NCI-H2196 treated with DMSO at 0.1 percent for 48 hours (cell line): ENCODE measurements around the gene FMOD.
"Not testable (repeated sequence)": the region's sequence is repeated elsewhere in the genome, so short reads cannot be mapped to it uniquely, and the experiment has no call there.

Source experiments
- DNase-seq: peaks from one replicate; lab custom pipeline; 2025; ENCODE audit not compliant: unreplicated experiment; lab: John Stamatoyannopoulos, UW

Gene FMOD

DNA sequence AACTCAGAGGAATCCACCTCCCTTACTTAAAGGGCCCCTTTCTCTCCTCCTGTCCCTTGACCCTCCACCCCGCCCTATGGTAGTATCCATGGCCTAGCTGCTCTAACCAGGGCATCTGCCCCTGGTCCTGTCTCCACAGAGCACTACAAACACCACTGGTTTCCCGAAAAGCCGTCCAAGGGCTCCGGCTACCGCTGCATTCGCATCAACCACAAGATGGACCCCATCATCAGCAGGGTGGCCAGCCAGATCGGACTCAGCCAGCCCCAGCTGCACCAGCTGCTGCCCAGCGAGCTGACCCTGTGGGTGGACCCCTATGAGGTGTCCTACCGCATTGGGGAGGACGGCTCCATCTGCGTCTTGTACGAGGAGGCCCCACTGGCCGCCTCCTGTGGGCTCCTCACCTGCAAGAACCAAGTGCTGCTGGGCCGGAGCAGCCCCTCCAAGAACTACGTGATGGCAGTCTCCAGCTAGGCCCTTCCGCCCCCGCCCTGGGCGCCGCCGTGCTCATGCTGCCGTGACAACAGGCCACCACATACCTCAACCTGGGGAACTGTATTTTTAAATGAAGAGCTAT is 43.9 kb downstream of the FMOD start:
- no peak for DNase-seq

DNA sequence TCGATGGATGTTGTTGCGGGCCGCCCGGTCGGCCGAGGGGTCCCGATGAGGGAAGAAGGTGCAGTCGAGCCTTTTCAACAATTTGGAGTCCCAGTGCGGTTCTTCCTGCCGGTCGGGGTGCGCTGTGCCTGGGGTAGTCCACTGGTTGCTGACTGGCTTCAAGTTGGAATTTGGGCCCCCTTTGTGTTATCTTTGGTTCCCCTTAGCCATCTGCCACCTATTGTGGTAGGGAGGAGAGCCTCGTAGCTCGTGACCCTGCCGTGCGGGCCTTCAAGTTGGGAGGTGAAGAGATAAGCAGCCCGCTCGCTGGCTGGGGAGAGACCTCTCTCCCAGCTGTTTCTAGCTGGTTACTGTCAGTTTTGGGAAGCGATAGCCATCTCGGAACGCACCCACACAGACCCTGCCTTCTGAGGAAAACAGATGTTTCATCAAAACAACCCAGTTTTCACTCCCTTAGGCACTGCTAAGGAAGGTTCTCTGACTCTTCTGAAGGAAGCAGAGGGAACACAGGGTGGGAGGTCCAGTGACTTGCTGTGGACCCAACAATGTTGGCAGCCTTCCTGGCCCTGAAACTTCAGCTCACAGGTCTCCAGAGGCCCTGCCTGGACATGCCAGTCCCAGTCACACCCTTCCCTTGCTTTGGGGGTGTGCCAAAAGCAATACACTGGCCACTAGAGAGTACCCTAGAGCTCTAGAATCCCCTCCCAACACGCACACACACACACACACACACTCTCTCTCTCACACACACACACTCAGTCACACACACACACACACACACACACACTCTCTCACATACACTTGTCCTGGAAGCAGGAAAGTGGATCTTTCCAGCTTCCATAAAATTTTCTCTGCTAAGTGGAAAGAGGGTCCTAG is 44.6 kb downstream of the FMOD start:
- DNase-seq: peak; percentile 76

DNA sequence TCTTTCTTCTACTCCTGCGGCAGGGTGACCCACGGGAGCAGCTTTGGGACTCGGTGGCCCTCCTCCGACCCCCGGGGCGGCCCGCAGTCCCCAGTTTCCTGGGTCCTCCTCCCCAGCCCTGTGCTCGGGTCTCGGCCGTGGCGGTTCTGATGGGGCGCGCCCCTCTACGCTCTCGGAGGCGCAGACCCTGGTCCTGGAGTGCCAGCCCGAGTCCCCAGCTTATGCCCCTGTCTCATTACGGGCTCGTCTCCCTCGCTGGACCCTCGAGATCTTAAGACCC is 45.2 kb downstream of the FMOD start:
- DNase-seq: no peak

DNA sequence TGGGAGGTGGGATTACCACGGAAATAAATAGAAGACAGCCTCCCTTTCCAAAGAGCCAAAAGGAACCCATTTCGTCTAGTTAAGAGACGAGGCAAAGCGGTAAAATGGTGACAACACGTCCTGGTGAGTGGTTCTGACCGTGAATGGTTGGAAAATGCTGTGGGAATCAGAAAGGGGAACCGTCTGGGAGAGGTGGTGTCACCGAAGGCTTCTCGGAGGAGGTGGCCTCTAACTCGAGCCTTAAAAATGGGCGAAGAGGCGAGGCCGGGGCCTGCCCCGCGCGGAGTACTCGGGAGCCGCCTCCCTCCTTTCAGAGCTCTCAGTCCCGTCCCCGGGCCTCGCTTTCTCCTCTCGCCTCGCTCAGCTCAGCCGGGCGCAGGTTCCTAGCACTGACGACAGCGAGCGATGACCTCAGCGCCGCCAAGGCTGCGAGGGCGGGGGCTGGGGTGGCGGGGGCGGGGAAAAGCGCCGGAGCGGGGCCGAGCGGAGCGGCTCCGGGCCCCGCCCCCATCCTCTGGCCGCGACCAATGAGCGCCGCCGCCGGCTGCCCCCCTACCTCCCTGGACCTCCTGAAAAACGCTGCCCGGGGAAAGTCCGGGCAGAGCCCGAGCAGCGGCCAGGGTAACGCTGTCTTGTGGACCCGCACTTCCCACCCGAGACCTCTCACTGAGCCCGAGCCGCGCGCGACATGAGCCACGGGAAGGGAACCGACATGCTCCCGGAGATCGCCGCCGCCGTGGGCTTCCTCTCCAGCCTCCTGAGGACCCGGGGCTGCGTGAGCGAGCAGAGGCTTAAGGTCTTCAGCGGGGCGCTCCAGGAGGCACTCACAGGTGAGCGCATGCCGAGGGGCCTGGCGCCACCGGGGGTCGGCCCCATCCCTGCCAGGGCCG is 45.8 kb downstream of the FMOD start, which contains the start of gene BTG2:
Gene BTG2, plus strand, starts transcription at position 601 of the 890 bp plus-strand sequence. Its CDS starts 88 bp downstream, at position 689.
- DNase-seq: peak; percentile 78

DNA sequence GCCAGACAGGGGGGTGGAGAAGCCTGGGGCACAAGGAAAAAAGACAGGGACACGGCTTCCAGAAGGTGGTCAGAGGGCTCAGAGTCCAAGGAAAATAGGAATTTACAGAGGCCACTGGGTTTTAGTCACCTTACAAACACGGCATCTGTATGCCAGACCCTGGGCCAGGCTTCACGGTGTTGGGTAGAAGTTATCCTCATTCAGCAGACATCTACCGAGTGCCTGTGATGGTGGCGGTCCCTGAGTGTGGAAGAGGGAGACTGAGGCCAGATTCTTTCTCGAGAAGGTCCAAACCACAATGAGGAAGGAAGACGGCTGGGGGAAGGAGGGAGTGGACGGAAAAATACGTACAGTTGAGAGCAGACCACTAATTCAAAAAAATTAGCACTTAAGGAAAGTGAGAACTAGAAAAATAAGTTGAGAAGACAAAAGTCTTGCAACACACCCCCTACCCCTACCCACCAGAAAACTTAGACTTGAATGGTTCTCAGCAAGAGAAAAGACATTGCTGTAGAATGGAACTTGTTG is 46.5 kb downstream of the FMOD start:
- no peak for DNase-seq

DNA sequence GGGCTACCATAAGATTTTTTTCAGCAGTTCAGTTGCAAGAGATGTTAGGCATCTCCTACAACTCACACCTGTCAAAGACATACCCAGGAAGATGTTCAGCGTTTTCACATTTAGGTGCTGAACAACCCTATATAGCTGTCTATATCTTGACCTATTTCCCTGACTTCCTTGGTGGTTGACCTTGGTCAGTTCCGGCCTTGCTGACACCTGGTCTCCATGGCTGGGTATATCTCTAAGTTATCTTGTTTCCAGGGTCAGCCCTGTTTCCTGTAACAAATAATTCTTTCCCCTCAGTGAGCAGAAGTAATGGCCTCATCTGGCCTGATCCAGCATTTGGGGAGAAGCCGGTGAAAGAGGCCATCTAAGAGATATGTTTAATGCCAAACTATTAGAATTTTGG is 48.0 kb downstream of the FMOD start:
- no peak for DNase-seq

DNA sequence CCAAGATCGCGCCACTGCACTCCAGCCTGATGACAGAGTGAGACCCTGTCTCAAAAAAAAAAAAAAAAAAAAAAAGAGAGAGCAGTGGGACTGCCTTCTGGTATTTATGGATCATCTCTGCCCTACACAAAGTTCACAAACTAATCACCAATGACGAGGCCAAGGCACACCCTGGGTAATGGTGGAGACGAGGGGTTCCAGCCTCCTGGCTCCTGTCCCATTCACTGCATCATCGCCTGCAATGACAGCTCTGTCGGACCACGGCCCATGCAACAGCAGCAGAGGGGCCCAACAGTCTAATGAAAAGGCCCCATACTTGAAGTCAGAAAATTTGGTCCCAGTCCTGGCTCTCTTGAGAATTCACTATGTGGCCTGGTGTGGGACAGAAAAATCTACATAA is 48.5 kb downstream of the FMOD start:
- no peak for DNase-seq

DNA sequence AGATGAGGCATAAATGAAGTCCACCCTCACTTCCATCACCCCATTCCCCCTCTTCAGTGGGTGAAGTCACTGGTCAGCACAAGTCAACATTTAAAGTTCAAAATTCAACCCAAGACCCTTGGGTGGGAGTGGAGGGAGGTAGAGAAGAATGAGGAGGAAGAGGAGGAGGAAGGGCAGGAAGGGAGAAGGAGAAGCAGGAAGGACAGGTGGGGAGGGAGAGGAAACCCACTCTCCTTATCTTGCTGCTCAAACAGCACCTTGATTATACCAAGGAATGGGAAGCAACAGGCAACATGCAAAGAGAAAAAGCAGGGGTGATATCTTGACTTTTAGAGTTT is 49.6 kb downstream of the FMOD start:
- no peak for DNase-seq

DNA sequence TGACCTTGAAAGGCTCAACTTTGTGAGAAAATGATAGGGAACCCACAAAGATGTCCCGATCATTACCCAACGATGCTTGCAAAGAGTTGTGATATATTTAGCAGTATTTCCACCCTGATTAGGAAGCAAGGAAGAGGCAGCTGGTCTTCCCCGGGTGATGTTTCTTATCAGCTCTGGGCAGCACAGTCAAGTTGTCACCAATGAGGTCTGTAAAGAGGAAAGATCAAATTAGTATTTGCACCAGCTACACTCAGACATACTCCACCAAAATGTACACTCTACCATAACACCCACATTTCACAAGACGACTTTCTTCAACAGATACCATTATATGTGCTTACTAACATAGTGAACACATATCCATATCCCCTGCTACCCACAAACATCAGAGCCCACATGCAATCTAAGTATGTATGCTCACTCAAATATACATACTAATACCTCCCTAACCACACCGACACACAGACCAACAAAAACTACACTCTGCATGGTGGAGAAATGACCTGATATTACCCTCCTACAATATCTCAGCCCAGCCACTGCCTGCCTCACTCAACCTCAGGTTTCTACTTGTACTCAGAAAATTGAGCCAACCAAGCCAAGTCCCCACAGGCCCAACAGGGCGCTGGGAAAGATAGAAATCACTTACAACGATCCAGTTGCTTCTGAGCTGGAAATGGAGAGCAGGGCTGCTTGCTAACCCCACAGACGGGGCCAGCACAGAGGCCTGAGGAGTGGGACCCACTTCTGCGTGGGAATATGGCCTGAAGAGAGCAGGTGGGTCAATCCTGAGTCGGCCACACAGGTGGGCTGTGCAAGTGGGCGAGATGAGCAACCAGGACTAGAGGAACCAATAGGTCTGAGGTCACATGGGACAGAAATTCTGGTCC is 50.2 kb downstream of the FMOD start:
- DNase-seq: no peak

DNA sequence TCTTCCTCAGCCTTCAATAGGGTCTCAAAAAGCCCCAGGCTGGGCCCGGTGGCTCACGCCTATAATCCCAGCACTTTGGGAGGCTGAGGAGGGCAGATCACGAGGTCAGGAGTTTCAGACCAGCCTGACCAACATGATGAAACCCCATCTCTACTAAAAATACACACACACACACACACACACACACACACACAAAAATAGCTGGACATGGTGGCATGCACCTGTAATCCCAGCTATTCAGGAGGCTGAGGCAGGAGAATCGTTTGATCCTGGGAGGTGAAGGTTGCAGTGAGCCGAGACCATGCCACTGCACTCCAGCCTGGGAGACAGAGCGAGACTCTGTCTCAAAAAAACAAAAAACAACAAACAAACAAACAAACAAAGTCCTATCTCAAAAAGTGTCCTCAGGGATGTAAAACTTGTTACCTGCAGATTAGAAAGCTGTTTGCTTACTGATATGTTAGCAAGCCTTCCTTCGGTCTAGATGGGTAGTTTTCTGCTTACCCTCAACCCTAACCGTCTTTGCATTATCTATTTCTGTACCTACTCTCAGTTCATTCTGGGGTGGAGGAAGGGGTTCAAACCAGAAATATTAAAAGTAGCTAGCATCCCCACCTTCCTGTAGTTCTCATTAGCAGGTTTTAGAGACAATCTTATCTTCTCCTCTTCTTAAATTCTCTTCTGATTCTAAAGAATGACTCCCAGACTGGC is 51.0 kb downstream of the FMOD start:
- DNase-seq: not testable (repeated sequence)

DNA sequence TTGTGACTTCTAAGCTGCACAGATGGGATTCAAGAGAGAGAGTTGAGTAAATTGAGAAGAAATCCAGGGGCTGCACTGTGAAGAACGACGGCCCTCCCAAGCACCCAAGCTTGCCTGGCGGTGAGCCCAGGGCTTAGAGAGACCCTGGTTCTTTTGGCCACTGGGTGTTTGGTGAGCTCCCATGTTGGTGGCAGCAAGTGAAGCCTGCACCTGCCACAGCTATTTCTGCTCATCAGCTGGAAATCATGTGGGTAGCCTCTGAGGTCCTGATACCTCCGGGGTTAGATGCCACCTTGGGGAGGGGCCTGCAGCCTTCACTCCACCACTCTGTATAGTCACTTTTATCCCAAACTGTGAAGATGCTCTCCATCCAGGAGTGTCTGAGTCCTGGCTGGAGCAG is 51.8 kb downstream of the FMOD start:
- no peak for DNase-seq

DNA sequence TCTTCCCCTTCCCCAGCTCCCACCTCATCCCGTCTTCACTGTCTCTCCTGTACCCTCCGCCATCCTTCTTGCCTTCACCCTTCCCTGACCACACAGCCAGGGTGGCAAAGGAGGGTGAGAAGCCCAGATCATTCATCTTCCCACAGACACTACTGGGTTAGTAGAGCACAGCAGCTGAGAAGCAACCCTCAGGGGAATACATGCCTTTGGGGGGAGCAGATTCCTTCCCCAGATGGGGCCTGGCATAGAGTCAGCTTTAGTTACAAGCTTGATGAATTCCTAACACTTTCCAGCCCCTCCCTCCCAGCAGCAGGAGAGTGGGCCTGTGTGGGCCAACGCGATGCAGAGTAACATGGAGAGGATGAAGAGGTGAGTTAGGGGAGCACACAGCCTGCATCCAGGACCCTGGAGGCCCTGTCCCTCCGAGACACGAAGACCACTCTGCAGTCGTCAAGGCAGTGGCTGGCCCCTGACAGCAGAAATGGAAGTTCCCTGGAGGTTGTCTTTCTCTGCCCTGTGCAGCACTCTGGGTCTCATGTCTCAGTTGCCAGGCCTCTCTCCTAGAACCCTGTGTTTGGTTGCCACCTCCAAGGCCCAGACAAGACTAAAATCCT is 54.4 kb downstream of the FMOD start:
- DNase-seq: no peak

DNA sequence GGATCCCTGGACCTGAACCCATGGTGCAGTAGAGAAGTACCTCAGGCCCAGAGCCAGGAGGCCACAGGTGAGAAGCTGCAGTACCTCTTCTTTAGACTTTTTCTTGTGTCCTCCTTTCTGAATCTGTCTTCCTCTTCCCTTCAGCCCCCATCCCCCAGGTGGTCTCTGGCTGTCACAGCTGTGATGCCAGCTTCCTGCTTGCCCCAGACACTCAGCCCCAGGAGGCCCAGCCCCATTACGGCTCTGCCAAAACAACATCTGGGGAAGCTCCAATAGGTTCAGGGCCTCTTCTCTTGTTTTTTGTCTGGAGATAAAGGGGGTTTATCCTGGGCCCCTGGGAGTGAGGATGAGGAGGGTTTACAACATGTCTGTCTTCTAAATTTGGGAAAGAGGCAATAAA is 55.1 kb downstream of the FMOD start:
- no peak for DNase-seq

DNA sequence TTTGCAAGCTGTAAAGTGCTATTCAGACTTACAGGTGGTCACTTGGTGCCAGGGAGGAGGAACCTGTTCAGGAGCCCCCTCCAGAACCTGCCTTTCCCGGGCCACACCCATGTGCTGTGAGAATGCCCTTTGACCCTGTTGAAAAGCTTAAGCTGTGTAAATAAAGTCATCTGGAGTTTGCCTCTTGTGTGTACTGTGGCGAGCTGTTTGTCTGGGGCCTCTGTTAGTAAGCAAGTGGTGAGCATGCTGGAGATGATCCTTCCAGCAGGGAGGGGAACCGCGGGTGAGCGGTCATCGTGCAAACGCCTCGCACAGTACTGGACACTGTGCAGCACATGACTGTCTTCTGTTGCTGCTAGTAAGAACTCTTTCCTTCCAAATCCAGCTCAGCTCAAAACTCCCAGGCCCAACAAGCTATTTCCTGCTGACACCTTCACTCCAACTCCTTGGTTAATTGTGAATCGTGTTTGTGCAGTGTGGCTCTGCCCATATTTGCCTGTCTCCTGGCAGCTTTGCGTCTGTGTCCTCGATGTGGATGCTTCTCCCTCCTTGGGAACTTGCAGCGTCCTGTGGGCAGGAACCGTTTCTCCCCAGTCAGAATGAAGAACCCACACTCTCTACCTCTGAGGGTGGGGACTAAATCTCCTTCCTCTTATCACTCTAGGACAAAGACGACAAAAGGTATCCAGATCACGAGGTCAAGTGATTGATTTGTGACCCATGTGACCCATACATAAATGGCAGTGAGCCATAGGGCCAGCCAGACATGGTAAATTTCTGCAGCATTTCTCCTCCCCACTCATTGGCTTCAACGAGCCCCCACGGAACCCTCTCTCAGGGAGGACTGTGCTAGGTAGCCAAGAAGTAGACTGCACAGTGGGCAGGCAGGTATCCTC is 59.5 kb downstream of the FMOD start:
- peak; percentile 71 for DNase-seq
